ENCODE data around the gene TEX9.

Gene TEX9

GRCh38 chr15:56459096-56459495, 93.9 kb downstream of the TEX9 start:
- DNase-seq: no peak

GRCh38 chr15:56460071-56460470, 94.8 kb downstream of the TEX9 start:
- DNase-seq: no peak

- no peak for DNase-seq
These were observed 95.7 kb downstream of the TEX9 start for GRCh38 chr15:56460947-56461346.

GRCh38 chr15:56464893-56465520, 99.8 kb downstream of the TEX9 start, which contains the start of gene MNS1:
Gene MNS1 (minus strand): TSS chr15:56465137. CDS start chr15:56464972, 165 bp downstream.
- peak; percentile 15 to 35 for DNase-seq

- DNase-seq: no peak
These were observed 102.4 kb downstream of the TEX9 start for GRCh38 chr15:56467616-56468015.

- no peak for DNase-seq
These were observed 103.2 kb downstream of the TEX9 start for GRCh38 chr15:56468401-56468800.

GRCh38 chr15:56469483-56469882, 104.3 kb downstream of the TEX9 start:
- no peak for DNase-seq

GRCh38 chr15:56471440-56472069, 106.3 kb downstream of the TEX9 start:
- no peak for DNase-seq

GRCh38 chr15:56472278-56472677, 107.1 kb downstream of the TEX9 start:
- no peak for DNase-seq

GRCh38 chr15:56473017-56473416, 107.8 kb downstream of the TEX9 start:
- DNase-seq: no peak

GRCh38 chr15:56475351-56475750, 110.1 kb downstream of the TEX9 start:
- DNase-seq: no peak
